Heart left ventricle (tissue), 16 donors: ENCODE data around the gene EPB41L2. TPM values are rescaled to one million over a fixed set of nuclear protein-coding genes. Genes with fewer than 3 reads are reported as not detected.

ENCODE experiments used
- ATAC-seq, 4 donors: fragments of 200-7000 bp; cut with Tn5 transposase; one replicate each; pipeline ENCODE4 v1.9.1; 2020 to 2022; ENCODE audit warnings: moderate library complexity in 4 of 4, mild to moderate bottlenecking in 3 of 4, moderate number of reproducible peaks in 1 of 4
- DNase-seq, 5 donors: peaks; one replicate each; pipeline ENCODE4 v3.0.0-alpha.2; 2020
- H3K27ac ChIP-seq, 12 donors: fragments of 200-600 bp; sonication (generic) in 4 of 12; one replicate each; pipeline versions ENCODE4 v1.5.0 to v1.8.0; 2016 to 2022; ENCODE audit warnings: mild to moderate bottlenecking in 2 of 12
- H3K27me3 ChIP-seq, 9 donors: fragments of 200-600 bp; sonication (generic) in 2 of 9; one replicate each; pipeline versions ENCODE4 v1.5.1 to v1.8.0; 2016 to 2022; ENCODE audit warnings: mild to moderate bottlenecking in 3 of 9
- H3K36me3 ChIP-seq, 9 donors: fragments of 200-600 bp; sonication (generic) in 2 of 9; one replicate each; pipeline versions ENCODE4 v1.5.0 to v1.8.0; 2018 to 2022; ENCODE audit warnings: mild to moderate bottlenecking in 2 of 9
- H3K4me1 ChIP-seq, 12 donors: fragments of 200-600 bp; sonication (generic) in 4 of 12; one replicate each; pipeline versions ENCODE4 v1.5.0 to v1.8.0; 2016 to 2022; ENCODE audit warnings: mild to moderate bottlenecking in 3 of 12
- H3K4me3 ChIP-seq, 12 donors: fragments of 200-600 bp; sonication (generic) in 4 of 12; one replicate each; pipeline versions ENCODE4 v1.5.0 to v1.8.0; 2017 to 2022; ENCODE audit warnings: mild to moderate bottlenecking in 9 of 12, moderate library complexity in 4 of 12
- H3K9me3 ChIP-seq, 12 donors: fragments of 200-600 bp; sonication (generic) in 4 of 12; one replicate each; pipeline versions ENCODE4 v1.5.0 to v1.8.0; 2016 to 2022; ENCODE audit warnings: mild to moderate bottlenecking in 1 of 12
- CTCF ChIP-seq, 12 donors: fragments of 200-600 bp; sonication (generic) in 4 of 12; IDR thresholded peaks; one replicate each; pipeline versions ENCODE4 v1.5.0 to v1.8.0; 2018 to 2022; ENCODE audit warnings: antibody characterized with exemption in 12 of 12, mild to moderate bottlenecking in 5 of 12
- POLR2A ChIP-seq, 2 donors: fragments of 450-650 bp; IDR thresholded peaks; one replicate each; pipeline ENCODE4 v1.6.1; 2017; ENCODE audit warnings: antibody characterized with exemption in 2 of 2, mild to moderate bottlenecking in 2 of 2, moderate library complexity in 2 of 2
- WGBS, 4 donors: extraction: QIAGEN DNeasy Blood & Tissue Kit in 2 of 4; methylation state at CpG; one replicate each; pipeline versions ENCODE4 v1.1.5 to v1.1.7; 2013 to 2018; 5-methylcytosine and 5-hydroxymethylcytosine counted together
- intact Hi-C, 10 donors: fragments of 100-400 bp; cut with DNase I; formaldehyde crosslinking; loops; one replicate each; pipeline versions ENCODE4 v1.11.1 to v1.14.2; 2022
- polyA plus RNA-seq, 2 donors: library from polyadenylated mRNA; stranded (reverse); fragments of 200-250 nt; gene quantifications; one replicate each; pipeline ENCODE4 v1.2.3, GENCODE V29; 2013
- total RNA-seq, 9 donors: library from RNA; depleted of rRNA in 2 of 9; stranded (reverse); fragments of >200 nt in 2 of 9; fragmentation: NEBNext Ultra II Directional in 3 of 9; extraction: Animal tissue kit (Norgen Biotek cat#: 25700) in 3 of 9; gene quantifications; one replicate each; pipeline versions ENCODE4 v1.1.0 to v1.2.4, GENCODE V29; 2016 to 2023
- donor health status: ischemic (EF 13 %, LVEDD 7.1; RV severe dilation, severe dysfunction).
- donor health status: healthy with polysubstance abuse.
- donor health status: DM: no; HTN: yes; CAD: no.
- donor health status: DM: no; HTN: no; CAD: no.
- donor health status: ischemic (EF 25% LVEDD 6.9; RV normal size, moderate dysfunction).
- donor health status: ischemic (EF 25% LVEDD 5.7; RV mildly dilated, moderate dysfunction).
- donor health status: healthy.
- donor health status: DM: yes; HTN: yes; CAD: no.
- donor health status: ischemic (EF 35%, LVEDD 5.7; RV mildly dilated, moderate dysfunction).
- donor health status: nonischemic (EF 11% LVEDD 7.7; RV severe dilation, severe dysfunction).
- donor health status: DM: yes; HTN: yes; CAD: no.
- donor health status: PGD.
- donor health status: ischemic (EF 29% LVEDD 5.4; RV normal size, mild dysfunction).
- donor health status: nonischemic (EF 23%, LVEDD 6.1; RV moderate dilation, normal function).

Gene EPB41L2
- total and polyA plus RNA-seq, 11 donors, result 21.3 to 115 (median 51.9) TPM

- Histone ChIP-seq H3K27me3 (no peaks in the 10 kb centered on the region), H3K4me3 (no peak overlapping the region), H3K9me3 (no peaks in the 10 kb centered on the region), H3K36me3 (no peaks in the 10 kb centered on the region), H3K27ac (peak overlapping the region in 7 of 12 donors; percentile 18 to 62 (median 32)), H3K4me1 (peaks cover 0 to 33% (median 4%) of the 10 kb centered on the region in 12 donors)
- DNase-seq, result no peak
- intact Hi-C loops, result no loop called here
- WGBS, 4 donors, result 64 to 78% (median 71%) methylated on average over 2 of the region's 2 CpGs
- ATAC-seq, result peak; percentile 20 to 76 (median 58)
- TF ChIP-seq POLR2A (IDR thresholded peaks at IDR 0.05) (no peak), CTCF (IDR thresholded peaks at IDR 0.05) (no peak)
Observed at GRCh38 chr6:131042664-131043063, 20.4 kb downstream of the EPB41L2 start.

GRCh38 chr6:131041814-131042213 is 21.2 kb downstream of the EPB41L2 start:
- Histone ChIP-seq H3K27ac (peak overlapping the region in 6 of 12 donors; percentile 2 to 62 (median 29)), H3K4me3 (no peak overlapping the region), H3K27me3 (no peaks in the 10 kb centered on the region), H3K36me3 (no peaks in the 10 kb centered on the region), H3K9me3 (no peaks in the 10 kb centered on the region), H3K4me1 (peaks cover 0 to 33% (median 4%) of the 10 kb centered on the region in 12 donors)
- 79 to 88% (median 82%) methylated on average over 2 of the region's 2 CpGs for WGBS, 4 donors
- TF ChIP-seq POLR2A (IDR thresholded peaks at IDR 0.05) (no peak), CTCF (IDR thresholded peaks at IDR 0.05) (no peak)
- ATAC-seq (no peak), DNase-seq (no peak)
- intact Hi-C loops, result no loop called here

DNA sequence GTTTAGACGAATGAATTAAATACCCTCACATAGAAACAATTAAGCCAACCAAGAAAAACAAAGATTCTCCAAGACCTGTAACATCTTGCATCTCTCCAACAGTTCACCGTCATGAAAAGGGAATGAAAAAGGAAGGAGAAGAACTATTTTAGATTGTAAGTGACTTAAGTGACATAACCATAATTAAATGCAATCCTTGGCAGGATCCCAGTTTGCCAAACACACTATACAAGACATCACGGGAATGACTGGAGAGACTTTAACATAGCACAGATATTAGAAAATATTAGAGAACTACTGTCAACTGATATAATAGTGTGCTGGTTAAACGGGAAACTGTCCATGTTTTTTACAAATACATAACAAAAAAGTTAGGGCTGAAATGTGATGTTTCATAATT is 22.2 kb downstream of the EPB41L2 start:
- ATAC-seq (no peak), DNase-seq (no peak)
- H3K36me3 ChIP-seq, result no peaks in the 10 kb centered on the region
- TF ChIP-seq CTCF (IDR thresholded peaks at IDR 0.05) (no peak), POLR2A (IDR thresholded peaks at IDR 0.05) (no peak)
- WGBS, 4 donors, result 74 to 81% (median 75%) methylated on average over 4 of the region's 4 CpGs
- intact Hi-C loops, result no loop called here
- peak overlapping the region in 1 of 12 donors; percentile 62 for H3K27ac ChIP-seq
- H3K4me1 ChIP-seq, result peaks cover 0 to 36% (median 5%) of the 10 kb centered on the region in 12 donors
- no peaks in the 10 kb centered on the region for H3K9me3 ChIP-seq
- H3K4me3 ChIP-seq, result no peak overlapping the region
- no peaks in the 10 kb centered on the region for H3K27me3 ChIP-seq

DNA sequence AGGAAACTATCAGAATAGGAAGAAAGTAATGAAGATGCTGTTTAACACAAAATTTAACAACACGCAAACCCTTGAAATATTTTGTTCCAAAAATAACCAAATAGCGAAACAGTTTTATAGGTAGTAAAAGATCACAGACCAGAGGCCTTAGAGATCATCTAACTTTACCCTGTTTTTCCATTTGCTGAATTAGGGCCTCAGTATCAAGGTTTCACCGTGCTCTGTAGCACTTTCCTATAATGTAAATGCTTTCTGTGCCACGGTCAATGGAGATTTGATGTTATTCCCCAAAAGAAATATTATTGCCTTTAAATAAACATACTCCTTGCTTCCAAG is 23.7 kb downstream of the EPB41L2 start:
- intact Hi-C loops, result no loop called here
- 90 to 95% (median 93%) methylated on average over 4 of the region's 4 CpGs for WGBS, 4 donors
- ATAC-seq, result no peak
- Histone ChIP-seq H3K27me3 (no peaks in the 10 kb centered on the region), H3K36me3 (no peaks in the 10 kb centered on the region), H3K9me3 (no peaks in the 10 kb centered on the region), H3K4me1 (peaks cover 0 to 36% (median 5%) of the 10 kb centered on the region in 12 donors), H3K27ac (peak overlapping the region in 4 of 12 donors; percentile 8 to 43 (median 26)), H3K4me3 (no peak overlapping the region)
- TF ChIP-seq POLR2A (IDR thresholded peaks at IDR 0.05), result no peak
- TF ChIP-seq CTCF (IDR thresholded peaks at IDR 0.05), result no peak
- no peak for DNase-seq
